K562 (cell line): ENCODE measurements around the gene SLC5A5. TPM values are rescaled to one million over a fixed set of nuclear protein-coding genes. Genes with fewer than 3 reads are reported as not detected.

Experiments
- PREB ChIP-seq: sonication (generic); formaldehyde crosslinking; IDR thresholded peaks from 2 replicates; pipeline ENCODE4 v1.8.1; 2023; ENCODE audit warnings: mild to moderate bottlenecking, missing genetic modification reagents
- SMARCA5 ChIP-seq: fragments of 450-650 bp; IDR thresholded peaks from 2 replicates; pipeline ENCODE4 v1.6.1; 2016
- SNIP1 ChIP-seq: fragments of 450-650 bp; IDR thresholded peaks from 2 replicates; pipeline ENCODE4 v1.7.1; 2017; ENCODE audit warnings: low read depth, mild to moderate bottlenecking
- TBL1XR1 ChIP-seq, 2 experiments: IDR thresholded peaks; 2 replicates each; pipeline ENCODE4 v1.6.1; 2012; ENCODE audit warnings: improper control_type of control experiment in 2 of 2, low read length in 2 of 2, mild to moderate bottlenecking in 1 of 2
- TCF7L2 ChIP-seq: fragments of 150-350 bp; IDR thresholded peaks from 2 replicates; pipeline ENCODE4 v1.6.1; 2016; ENCODE audit warnings: low read depth, mild to moderate bottlenecking, low read length, moderate library complexity
- TCFL5 ChIP-seq: fragments of 250-450 bp; sonication (Bioruptor Pico); conservative IDR thresholded peaks from 2 replicates; pipeline ENCODE4 v1.6.1; 2021; ENCODE audit warnings: mild to moderate bottlenecking, moderate library complexity, matching md5 sums
- TFAM ChIP-seq: fragments of 250-450 bp; sonication (Bioruptor Pico); conservative IDR thresholded peaks from 2 replicates; pipeline ENCODE4 v1.5.0; 2021; ENCODE audit warnings: mild to moderate bottlenecking, moderate library complexity
- YBX1 ChIP-seq: fragments of 450-650 bp; IDR thresholded peaks from 2 replicates; pipeline ENCODE4 v1.7.1; 2016; ENCODE audit warnings: mild to moderate bottlenecking
- ZBTB7A ChIP-seq: IDR thresholded peaks from 2 replicates; pipeline ENCODE4 v1.6.1; 2011; ENCODE audit warnings: low read depth, mild to moderate bottlenecking, low read length, moderate library complexity, borderline replicate concordance; ENCODE audit not compliant: control insufficient read depth
- ZHX1 ChIP-seq: fragments of 150-350 bp; conservative IDR thresholded peaks from 2 replicates; pipeline ENCODE4 v1.6.1; 2014; ENCODE audit warnings: low read length
- ZNF175 ChIP-seq: fragments of 200-800 bp; sonication (Bioruptor generic); IDR thresholded peaks from 2 replicates; pipeline ENCODE4 v1.6.1; 2016; ENCODE audit warnings: low read depth, mild to moderate bottlenecking, missing genetic modification characterization, missing compliant biosample characterization
- ZNF655 ChIP-seq: fragments of 250-450 bp; sonication (Bioruptor Pico); IDR thresholded peaks from 2 replicates; pipeline ENCODE4 v1.5.0; 2021
- polyA plus RNA-seq, 8 experiments: library from polyadenylated mRNA; depleted of rRNA in 4 of 8; stranded (reverse) in 5 of 8; unstranded in 3 of 8; fragments of >200 nt; fragmentation: Nextera tagmentation in 2 of 8; fragmentation: Illumina TruSeq in 1 of 8; extraction: Ambion mirVana in 2 of 8; extraction: Trizol in 1 of 8; gene quantifications; 2 replicates each; pipeline versions ENCODE4 v1.2.1 to v1.2.3, GENCODE V29; 2011 to 2014; ENCODE audit warnings: inconsistent platforms in 1 of 8, missing spikeins in 1 of 8
- total RNA-seq, 7 experiments: library from RNA; depleted of rRNA in 6 of 7; stranded (reverse); fragments of >200 nt in 6 of 7; fragmentation: Illumina TruSeq in 2 of 7; extraction: Trizol in 2 of 7; gene quantifications; 2 replicates each; pipeline versions ENCODE4 v1.2.1 to v1.2.3, GENCODE V29; 2011 to 2021; ENCODE audit warnings: low replicate concordance in 1 of 7
- TF ChIP-seq, protein P1 (sequence below): sonication (generic); formaldehyde crosslinking; IDR thresholded peaks from 2 replicates; pipeline ENCODE4 v1.8.0; 2023; ENCODE audit warnings: missing genetic modification reagents, mild to moderate bottlenecking, borderline replicate concordance

Gene SLC5A5
- total and polyA plus RNA-seq, 9 of the 15 experiments (the other 6 are each of a cell fraction or from before 2014, with no cell fraction given) = 0.10 to 0.73 (median 0.23) TPM

GRCh38 chr19:17837972-17838371 lies 33.8 kb upstream of the SLC5A5 start (continued):
- TF ChIP-seq TBL1XR1 (IDR thresholded peaks at IDR 0.05; ENCODE audit: low read length in 2 of 2) = no peak
- TF ChIP-seq YBX1 = no peak
- TF ChIP-seq PREB (CRISPR knock-in tag) = no peak
- TF ChIP-seq ZHX1 = no peak
- no peak for TF ChIP-seq SNIP1
- no peak for TF ChIP-seq TCF7L2
- peak; percentile 51; the same call in 1 of the 2 replicates for TF ChIP-seq SMARCA5
- no peak for TF ChIP-seq ZNF175 (CRISPR knock-in tag)
- no peak for TF ChIP-seq ZBTB7A
- no peak for TF ChIP-seq TCFL5 (CRISPR knock-in tag)
- TF ChIP-seq, protein P1, sequence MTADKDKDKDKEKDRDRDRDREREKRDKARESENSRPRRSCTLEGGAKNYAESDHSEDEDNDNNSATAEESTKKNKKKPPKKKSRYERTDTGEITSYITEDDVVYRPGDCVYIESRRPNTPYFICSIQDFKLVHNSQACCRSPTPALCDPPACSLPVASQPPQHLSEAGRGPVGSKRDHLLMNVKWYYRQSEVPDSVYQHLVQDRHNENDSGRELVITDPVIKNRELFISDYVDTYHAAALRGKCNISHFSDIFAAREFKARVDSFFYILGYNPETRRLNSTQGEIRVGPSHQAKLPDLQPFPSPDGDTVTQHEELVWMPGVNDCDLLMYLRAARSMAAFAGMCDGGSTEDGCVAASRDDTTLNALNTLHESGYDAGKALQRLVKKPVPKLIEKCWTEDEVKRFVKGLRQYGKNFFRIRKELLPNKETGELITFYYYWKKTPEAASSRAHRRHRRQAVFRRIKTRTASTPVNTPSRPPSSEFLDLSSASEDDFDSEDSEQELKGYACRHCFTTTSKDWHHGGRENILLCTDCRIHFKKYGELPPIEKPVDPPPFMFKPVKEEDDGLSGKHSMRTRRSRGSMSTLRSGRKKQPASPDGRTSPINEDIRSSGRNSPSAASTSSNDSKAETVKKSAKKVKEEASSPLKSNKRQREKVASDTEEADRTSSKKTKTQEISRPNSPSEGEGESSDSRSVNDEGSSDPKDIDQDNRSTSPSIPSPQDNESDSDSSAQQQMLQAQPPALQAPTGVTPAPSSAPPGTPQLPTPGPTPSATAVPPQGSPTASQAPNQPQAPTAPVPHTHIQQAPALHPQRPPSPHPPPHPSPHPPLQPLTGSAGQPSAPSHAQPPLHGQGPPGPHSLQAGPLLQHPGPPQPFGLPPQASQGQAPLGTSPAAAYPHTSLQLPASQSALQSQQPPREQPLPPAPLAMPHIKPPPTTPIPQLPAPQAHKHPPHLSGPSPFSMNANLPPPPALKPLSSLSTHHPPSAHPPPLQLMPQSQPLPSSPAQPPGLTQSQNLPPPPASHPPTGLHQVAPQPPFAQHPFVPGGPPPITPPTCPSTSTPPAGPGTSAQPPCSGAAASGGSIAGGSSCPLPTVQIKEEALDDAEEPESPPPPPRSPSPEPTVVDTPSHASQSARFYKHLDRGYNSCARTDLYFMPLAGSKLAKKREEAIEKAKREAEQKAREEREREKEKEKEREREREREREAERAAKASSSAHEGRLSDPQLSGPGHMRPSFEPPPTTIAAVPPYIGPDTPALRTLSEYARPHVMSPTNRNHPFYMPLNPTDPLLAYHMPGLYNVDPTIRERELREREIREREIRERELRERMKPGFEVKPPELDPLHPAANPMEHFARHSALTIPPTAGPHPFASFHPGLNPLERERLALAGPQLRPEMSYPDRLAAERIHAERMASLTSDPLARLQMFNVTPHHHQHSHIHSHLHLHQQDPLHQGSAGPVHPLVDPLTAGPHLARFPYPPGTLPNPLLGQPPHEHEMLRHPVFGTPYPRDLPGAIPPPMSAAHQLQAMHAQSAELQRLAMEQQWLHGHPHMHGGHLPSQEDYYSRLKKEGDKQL = no peak
- TF ChIP-seq ZNF655 (CRISPR knock-in tag) = no peak
- TF ChIP-seq TFAM = no peak
- TF ChIP-seq, all 486 proteins: peak for 8
